HG02943 (cell line): ENCODE measurements around the gene TSPAN10.
A peak's percentile ranks its signal among the peaks of the same experiment; 100 is the strongest.
"Not testable (repeated sequence)": the region's sequence is repeated elsewhere in the genome, so short reads cannot be mapped to it uniquely, and the experiment has no call there.

ENCODE experiments used
- ATAC-seq: cut with Tn5 transposase; IDR thresholded peaks from one replicate; pipeline ENCODE4 v1.9.1; 2021; ENCODE audit warnings: mild to moderate bottlenecking, low read depth, moderate library complexity; ENCODE audit not compliant: unreplicated experiment

The TSPAN10 gene

GRCh38 chr17:81636505-81637288 is at the start of gene TSPAN10, which contains the start of gene NPLOC4:
Gene TSPAN10 (plus strand): TSS chr17:81637196. CDS start chr17:81642413, 5,217 bp downstream.
Gene NPLOC4 (minus strand): TSS chr17:81637112. CDS start chr17:81636930, 182 bp downstream.
- ATAC-seq = peak; percentile 62

GRCh38 chr17:81589612-81590011 is 47.4 kb upstream of the TSPAN10 start:
- no peak for ATAC-seq

- no peak for ATAC-seq
Observed at GRCh38 chr17:81590121-81590520, 46.9 kb upstream of the TSPAN10 start.

GRCh38 chr17:81591971-81592370 is 45.0 kb upstream of the TSPAN10 start:
- ATAC-seq = no peak

GRCh38 chr17:81593105-81593871 is 43.7 kb upstream of the TSPAN10 start:
- ATAC-seq = no peak

- ATAC-seq = no peak
Observed at GRCh38 chr17:81599719-81600486, 37.1 kb upstream of the TSPAN10 start.

- ATAC-seq = no peak
Observed at GRCh38 chr17:81601525-81602120, 35.4 kb upstream of the TSPAN10 start.

GRCh38 chr17:81603846-81604610 is 33.0 kb upstream of the TSPAN10 start:
- ATAC-seq = no peak

GRCh38 chr17:81607431-81607830 is 29.6 kb upstream of the TSPAN10 start:
- ATAC-seq = no peak

GRCh38 chr17:81608082-81608481 is 28.9 kb upstream of the TSPAN10 start:
- no peak for ATAC-seq

GRCh38 chr17:81608605-81609004 is 28.4 kb upstream of the TSPAN10 start:
- no peak for ATAC-seq

- no peak for ATAC-seq
Observed at GRCh38 chr17:81609541-81610311, 27.3 kb upstream of the TSPAN10 start.

- no peak for ATAC-seq
Observed at GRCh38 chr17:81612172-81612970, 24.6 kb upstream of the TSPAN10 start.

- ATAC-seq = no peak
Observed at GRCh38 chr17:81615401-81615930, 21.5 kb upstream of the TSPAN10 start.

GRCh38 chr17:81616877-81617276 is 20.1 kb upstream of the TSPAN10 start:
- ATAC-seq = no peak

- ATAC-seq = not testable (repeated sequence)
Observed at GRCh38 chr17:81618307-81618706, 18.7 kb upstream of the TSPAN10 start.

GRCh38 chr17:81621494-81622130 is 15.4 kb upstream of the TSPAN10 start:
- ATAC-seq = no peak
